Endothelial cell of umbilical vein (primary cell): ENCODE results near the gene PHEX. TPM values are rescaled to one million over a fixed set of nuclear protein-coding genes. Genes with fewer than 3 reads are reported as not detected.

Experiments used
- BruUV-seq: library from RNA; stranded (reverse); fragments of 400-500 nt; replicated peaks from 2 replicates; lab custom pipeline; 2021; lab: Mats Ljungman, UMichigan
- CTCF ChIA-PET: fragments of 300-600, 350-600 bp; sonication (Branson Sonifier 250); formaldehyde crosslinking; loops from one replicate; lab custom pipeline; 2021; ENCODE audit warnings: antibody characterized with exemption, inconsistent platforms; lab: Charles Lee
- POLR2A ChIA-PET: fragments of 300-600, 350-600 bp; sonication (Branson Sonifier 250); formaldehyde crosslinking; loops from one replicate; lab custom pipeline; 2021; ENCODE audit warnings: antibody characterized with exemption, inconsistent platforms; lab: Charles Lee
- DNase-seq: peaks from one replicate; pipeline ENCODE4 v3.0.0-alpha.2; 2011; ENCODE audit warnings: low read depth, low spot score
- FAIRE-seq: peaks from 2 replicates; lab custom pipeline; 2011; peaks lifted over from hg19 to GRCh38; lab: Jason Lieb, UNC
- H2AFZ ChIP-seq: 2 replicates; pipeline ENCODE4 v1.6.0; 2012; ENCODE audit warnings: low read depth, low read length, control low read depth, inconsistent platforms
- H3K27ac ChIP-seq: 2 replicates; pipeline ENCODE4 v1.5.1; 2011; ENCODE audit warnings: low read depth, mild to moderate bottlenecking, control low read depth, low read length, moderate library complexity; ENCODE audit not compliant: insufficient read depth
- H3K27me3 ChIP-seq, 2 experiments: 2 replicates each; pipeline versions ENCODE4 v1.6.0 to v1.6.1; 2011; ENCODE audit warnings: low read length in 2 of 2, mixed read lengths in 1 of 2; ENCODE audit not compliant: control insufficient read depth in 2 of 2, insufficient read depth in 2 of 2
- H3K36me3 ChIP-seq, 2 experiments: 2 replicates in 1 of 2; 3 replicates in 1 of 2; pipeline ENCODE4 v1.5.1; 2011; ENCODE audit warnings: low read length in 2 of 2, mild to moderate bottlenecking in 1 of 2, moderate library complexity in 1 of 2; ENCODE audit not compliant: control insufficient read depth in 2 of 2, insufficient read depth in 2 of 2; ENCODE audit errors: extremely low read depth in 1 of 2
- H3K4me1 ChIP-seq: 3 replicates; pipeline ENCODE4 v1.5.1; 2011; ENCODE audit warnings: mild to moderate bottlenecking, low read length; ENCODE audit not compliant: control insufficient read depth, insufficient read depth; ENCODE audit errors: extremely low read depth
- H3K4me2 ChIP-seq: 2 replicates; pipeline ENCODE4 v1.6.1; 2011; ENCODE audit warnings: low read length, control low read depth, mixed read lengths; ENCODE audit not compliant: insufficient read depth
- H3K4me3 ChIP-seq, 3 experiments: fragments of 200-600 bp in 1 of 3; sonication (generic), shearing (Covaris generic) in 1 of 3; replicated peaks in 1 of 3; 2 replicates each; pipeline ENCODE4 v1.5.1; 2011 to 2016; ENCODE audit warnings: control low read depth in 3 of 3, low read length in 3 of 3, mild to moderate bottlenecking in 2 of 3, inconsistent platforms in 1 of 3, low read depth in 1 of 3, moderate library complexity in 1 of 3; ENCODE audit not compliant: insufficient read depth in 1 of 3
- H3K79me2 ChIP-seq: 2 replicates; pipeline ENCODE4 v1.6.0; 2012; ENCODE audit warnings: low read length, inconsistent platforms; ENCODE audit not compliant: control insufficient read depth, insufficient read depth
- H3K9ac ChIP-seq: replicated peaks from 2 replicates; pipeline ENCODE3; 2011; ENCODE audit warnings: low read length, control low read depth; ENCODE audit not compliant: insufficient read depth; ENCODE audit errors: extremely low read depth
- H3K9me1 ChIP-seq: replicated peaks from 3 replicates; pipeline ENCODE4 v1.6.0; 2011; ENCODE audit warnings: mild to moderate bottlenecking, low read length; ENCODE audit not compliant: control insufficient read depth, insufficient read depth; ENCODE audit errors: extremely low read depth
- H3K9me3 ChIP-seq: replicated peaks from 2 replicates; pipeline ENCODE4 v1.5.1; 2012; ENCODE audit warnings: low read length, inconsistent platforms; ENCODE audit not compliant: control insufficient read depth, insufficient read depth
- H4K20me1 ChIP-seq: replicated peaks from 2 replicates; pipeline ENCODE3; 2011; ENCODE audit warnings: mild to moderate bottlenecking, low read length; ENCODE audit not compliant: control insufficient read depth, insufficient read depth; ENCODE audit errors: extremely low read depth
- EZH2 ChIP-seq: IDR thresholded peaks from 2 replicates; pipeline ENCODE4 v1.6.1; 2012; ENCODE audit warnings: borderline replicate concordance, low read depth, mild to moderate bottlenecking, moderate library complexity, low read length, inconsistent platforms; ENCODE audit not compliant: severe bottlenecking
- FOS ChIP-seq: IDR thresholded peaks from 2 replicates; pipeline ENCODE4 v1.6.1; 2011; ENCODE audit warnings: mild to moderate bottlenecking, low read length, moderate library complexity, borderline replicate concordance; ENCODE audit not compliant: insufficient read depth
- GATA2 ChIP-seq: IDR thresholded peaks from 2 replicates; pipeline ENCODE4 v1.7.0; 2011; ENCODE audit warnings: low read depth, mild to moderate bottlenecking, moderate library complexity, mixed read lengths, low read length; ENCODE audit not compliant: insufficient read length, insufficient read depth
- JUN ChIP-seq: IDR thresholded peaks from 2 replicates; pipeline ENCODE4 v1.6.1; 2011; ENCODE audit warnings: borderline replicate concordance, low read depth; ENCODE audit not compliant: insufficient read length, insufficient read depth
- MAX ChIP-seq: IDR thresholded peaks from 2 replicates; pipeline ENCODE4 v1.6.1; 2011; ENCODE audit not compliant: insufficient read depth, insufficient read length
- POLR2A ChIP-seq: IDR thresholded peaks from 2 replicates; pipeline ENCODE4 v1.6.1; 2012; ENCODE audit warnings: low read depth, mild to moderate bottlenecking, control low read depth, low read length
- dilution Hi-C: fragments of 300-500 bp; cut with MboI; formaldehyde crosslinking; loops from one replicate; pipeline ENCODE4 v1.15.0; 2019; ENCODE audit warnings: low sequenced_read_pairs; ENCODE audit not compliant: extremely low pct_ligation_motif_present
- intact Hi-C: fragments of 100-400 bp; cut with micrococcal nuclease; formaldehyde crosslinking; loops from one replicate; pipeline ENCODE4 v1.10.0; 2022
- polyA plus RNA-seq, 4 experiments: library from polyadenylated mRNA; depleted of rRNA in 3 of 4; stranded (reverse) in 3 of 4; unstranded in 1 of 4; fragments of >200 nt; gene quantifications; 2 replicates each; pipeline versions ENCODE4 v1.2.1 to v1.2.3, GENCODE V29; 2011 to 2012; ENCODE audit warnings: missing spikeins in 1 of 4
- total RNA-seq: library from RNA; stranded (reverse); gene quantifications from 2 replicates; pipeline ENCODE4 v1.2.3, GENCODE V29; 2021

PHEX gene
- total and polyA plus RNA-seq, 2 donors (not counting 3 experiments of a cell fraction or from before 2014, with no cell fraction given): 0.07 to 0.44 TPM

DNA sequence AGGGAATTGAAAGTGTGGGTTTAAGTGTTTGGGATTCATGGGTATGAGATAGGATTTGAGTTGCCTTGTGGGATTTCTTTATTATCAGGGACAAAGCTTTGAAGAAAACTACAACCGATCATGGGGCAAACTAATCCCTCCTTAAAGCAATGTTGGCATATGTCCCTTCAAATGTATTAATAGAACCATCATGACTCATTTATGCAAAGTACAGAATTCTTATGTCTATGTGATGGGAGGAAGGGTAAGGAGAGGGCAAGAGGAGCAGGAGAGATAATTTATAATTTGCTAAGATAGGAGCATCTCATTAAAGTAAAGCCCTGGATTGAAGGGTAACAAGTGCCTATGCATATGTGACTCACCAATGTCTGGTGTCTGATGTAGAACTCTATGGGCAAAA is 94.2 kb downstream of the PHEX start:
- Histone ChIP-seq H3K36me3 (no peaks in the 10 kb centered on the region), H3K9me3 (no peaks in the 10 kb centered on the region), H3K9ac (no peak overlapping the region), H3K4me1 (no peaks in the 10 kb centered on the region), H3K9me1 (no peaks in the 10 kb centered on the region), H3K4me3 (no peak overlapping the region), H4K20me1 (no peaks in the 10 kb centered on the region), H3K79me2 (no peaks in the 10 kb centered on the region), H2AFZ (no peak overlapping the region), H3K27ac (no peak overlapping the region), H3K27me3 (no peaks in the 10 kb centered on the region), H3K4me2 (no peak overlapping the region)
- dilution Hi-C loops: no loop called here
- no TSS peak for BruUV-seq
- intact Hi-C loops: no loop called here
- DNase-seq: no peak
- TF ChIP-seq JUN (no peak), FOS (no peak), MAX (no peak), POLR2A (no peak), EZH2 (no peak)
- FAIRE-seq: no peak
- ChIA-PET POLR2A (no interaction called here), CTCF (interaction anchor here (0.9 kb wide), 1 partner anchor 10 kb away, joined by 4 read pairs; no protein-coding TSS in a partner anchor)

DNA sequence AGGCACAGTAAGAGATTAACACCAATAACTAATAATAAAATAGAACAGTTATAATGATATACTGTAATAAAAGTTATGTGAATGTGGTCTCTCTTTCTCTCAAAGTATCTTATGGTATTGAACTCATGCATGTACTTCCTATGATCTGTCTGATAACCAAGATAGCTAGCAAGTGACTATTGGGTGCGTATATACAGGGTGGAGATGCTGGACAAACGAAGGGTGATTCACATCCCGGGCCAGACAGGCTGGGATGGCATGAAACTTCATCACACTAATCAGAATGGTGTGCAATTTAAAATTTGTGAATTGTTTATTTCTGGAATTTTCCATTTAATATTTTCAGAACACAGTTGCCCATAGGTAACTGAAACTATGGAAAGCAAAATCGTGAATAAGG is 96.8 kb downstream of the PHEX start:
- Histone ChIP-seq H3K9ac (no peak overlapping the region), H3K9me1 (no peaks in the 10 kb centered on the region), H3K9me3 (no peaks in the 10 kb centered on the region), H3K4me1 (no peaks in the 10 kb centered on the region), H3K27me3 (no peaks in the 10 kb centered on the region), H3K36me3 (no peaks in the 10 kb centered on the region), H3K79me2 (no peaks in the 10 kb centered on the region), H3K4me2 (no peak overlapping the region), H4K20me1 (no peaks in the 10 kb centered on the region), H3K4me3 (no peak overlapping the region), H3K27ac (no peak overlapping the region), H2AFZ (no peak overlapping the region)
- FAIRE-seq (no peak), DNase-seq (no peak)
- POLR2A ChIA-PET: no interaction called here
- no peak for TF ChIP-seq GATA2
- CTCF ChIA-PET: no interaction called here
- dilution Hi-C loops: no loop called here
- intact Hi-C loops: no loop called here
- BruUV-seq: no TSS peak
